Type B pancreatic cell (in vitro differentiated cells): ENCODE results near the gene PTPRQ. TPM values are rescaled to one million over a fixed set of nuclear protein-coding genes. Genes with fewer than 3 reads are reported as not detected.

ENCODE experiments used
- DNase-seq: peaks from one replicate; pipeline ENCODE4 v3.0.0; 2021; ENCODE audit warnings: mixed read lengths; ENCODE audit not compliant: unreplicated experiment; ENCODE audit errors: extremely low spot score
- H3K27ac Mint-ChIP-seq: 2 replicates; pipeline ENCODE4 v1.8.0; 2021; ENCODE audit warnings: mild to moderate bottlenecking, mixed read lengths
- H3K27me3 Mint-ChIP-seq: 2 replicates; pipeline ENCODE4 v1.8.0; 2021; ENCODE audit warnings: mixed read lengths
- H3K36me3 Mint-ChIP-seq: 2 replicates; pipeline ENCODE4 v1.8.0; 2021; ENCODE audit warnings: mixed read lengths
- H3K4me1 Mint-ChIP-seq: one replicate; pipeline ENCODE4 v1.8.0; 2021; ENCODE audit warnings: mixed read lengths; ENCODE audit not compliant: unreplicated experiment
- H3K4me3 Mint-ChIP-seq: 2 replicates; pipeline ENCODE4 v1.8.0; 2021; ENCODE audit warnings: mild to moderate bottlenecking, mixed read lengths
- H3K9me3 Mint-ChIP-seq: 2 replicates; pipeline ENCODE4 v1.8.0; 2021; ENCODE audit warnings: mixed read lengths
- CTCF ChIP-seq: fragments of 200-600 bp; sonication (generic); conservative IDR thresholded peaks from 2 replicates; pipeline ENCODE4 v1.5.0; 2021; ENCODE audit warnings: antibody characterized with exemption, mild to moderate bottlenecking
- total RNA-seq: library from RNA; stranded (reverse); gene quantifications from 2 replicates; pipeline ENCODE4 v1.2.1, GENCODE V29; 2021; ENCODE audit warnings: low replicate concordance

Gene PTPRQ
- total RNA-seq, 1 donor from 2014 or later = 1.3 TPM

GRCh38 chr12:80422550-80422949 lies 21.5 kb upstream of the PTPRQ start:
- H3K9me3 Mint-ChIP-seq = no peaks in the 10 kb centered on the region
- TF ChIP-seq CTCF = no peak
- peaks cover 16% of the 10 kb centered on the region for H3K4me1 Mint-ChIP-seq
- no peak for DNase-seq
- H3K4me3 Mint-ChIP-seq = no peak overlapping the region
- no peaks in the 10 kb centered on the region for H3K27me3 Mint-ChIP-seq
- no peaks in the 10 kb centered on the region for H3K36me3 Mint-ChIP-seq
- H3K27ac Mint-ChIP-seq = no peak overlapping the region

GRCh38 chr12:80432061-80432460 lies 12.0 kb upstream of the PTPRQ start:
- no peak for TF ChIP-seq CTCF
- H3K4me3 Mint-ChIP-seq = no peak overlapping the region
- H3K27ac Mint-ChIP-seq = no peak overlapping the region
- H3K36me3 Mint-ChIP-seq = no peaks in the 10 kb centered on the region
- no peak for DNase-seq
- H3K27me3 Mint-ChIP-seq = no peaks in the 10 kb centered on the region
- no peaks in the 10 kb centered on the region for H3K9me3 Mint-ChIP-seq
- no peaks in the 10 kb centered on the region for H3K4me1 Mint-ChIP-seq

GRCh38 chr12:80441921-80442320 lies 2.1 kb upstream of the PTPRQ start:
- no peaks in the 10 kb centered on the region for H3K9me3 Mint-ChIP-seq
- TF ChIP-seq CTCF = no peak
- no peaks in the 10 kb centered on the region for H3K27me3 Mint-ChIP-seq
- H3K36me3 Mint-ChIP-seq = no peaks in the 10 kb centered on the region
- H3K4me3 Mint-ChIP-seq = no peak overlapping the region
- DNase-seq = no peak
- peaks cover 12% of the 10 kb centered on the region for H3K4me1 Mint-ChIP-seq
- H3K27ac Mint-ChIP-seq = no peak overlapping the region

GRCh38 chr12:80442426-80443222 lies 1.4 kb upstream of the PTPRQ start:
- Mint-ChIP-seq H3K27ac (no peak overlapping the region), H3K4me3 (no peak overlapping the region), H3K27me3 (no peaks in the 10 kb centered on the region), H3K36me3 (no peaks in the 10 kb centered on the region), H3K4me1 (peaks cover 12% of the 10 kb centered on the region), H3K9me3 (no peaks in the 10 kb centered on the region)
- no peak for DNase-seq
- no peak for TF ChIP-seq CTCF

DNA sequence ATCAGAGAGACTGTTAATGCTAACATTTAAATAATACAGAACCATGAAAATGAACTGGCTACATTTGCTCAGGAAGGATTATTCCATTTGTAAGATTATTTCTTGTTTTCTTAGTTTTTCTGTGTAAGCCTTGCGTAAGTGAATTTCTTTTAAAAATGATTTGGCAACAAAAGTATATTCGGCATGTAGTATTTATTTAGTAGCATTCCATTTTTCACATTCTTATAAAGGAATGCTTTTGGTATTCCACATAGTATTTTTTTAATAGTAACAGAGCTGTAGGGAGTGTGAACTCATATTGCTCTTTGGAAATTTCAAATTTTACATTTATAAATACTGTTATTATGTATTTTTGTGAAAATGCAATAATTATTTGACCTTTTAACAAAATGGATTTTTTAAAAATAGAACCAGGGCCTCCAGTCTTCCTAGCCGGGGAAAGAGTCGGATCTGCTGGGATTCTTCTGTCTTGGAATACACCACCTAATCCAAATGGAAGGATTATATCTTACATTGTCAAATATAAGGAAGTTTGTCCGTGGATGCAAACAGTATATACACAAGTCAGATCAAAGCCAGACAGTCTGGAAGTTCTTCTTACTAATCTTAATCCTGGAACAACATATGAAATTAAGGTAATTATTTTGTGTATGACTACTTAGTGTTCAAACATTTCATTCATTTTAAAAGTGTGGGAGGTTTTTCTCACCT lies 1.2 kb downstream of the PTPRQ start:
- H3K9me3 Mint-ChIP-seq = no peaks in the 10 kb centered on the region
- no peaks in the 10 kb centered on the region for H3K27me3 Mint-ChIP-seq
- H3K36me3 Mint-ChIP-seq = no peaks in the 10 kb centered on the region
- no peak for DNase-seq
- H3K4me3 Mint-ChIP-seq = no peak overlapping the region
- TF ChIP-seq CTCF = no peak
- peaks cover 12% of the 10 kb centered on the region for H3K4me1 Mint-ChIP-seq
- H3K27ac Mint-ChIP-seq = no peak overlapping the region
